ENCODE data around the gene P2RY8. TPM values are rescaled to one million over a fixed set of nuclear protein-coding genes. Genes with fewer than 3 reads are reported as not detected.
A peak's percentile ranks its signal among the peaks of the same experiment; 100 is the strongest.

P2RY8 gene
- total and polyA plus RNA-seq, 2 of the 4 experiments (the other 2 are of a cell fraction) = not detected

- TF ChIP-seq CTCF (conservative IDR thresholded peaks at IDR 0.05; ENCODE audit: low read depth, low read length) (no peak), CEBPB (IDR thresholded peaks at IDR 0.05; ENCODE audit: low read depth, low read length) (no peak), USF2 (IDR thresholded peaks at IDR 0.05; ENCODE audit: low read depth, low read length) (no peak), SMC3 (IDR thresholded peaks at IDR 0.05; ENCODE audit: low read depth, low read length) (no peak), BHLHE40 (IDR thresholded peaks at IDR 0.05; ENCODE audit: low read depth, low read length) (no peak), RAD21 (IDR thresholded peaks at IDR 0.05; ENCODE audit: low read length) (no peak), FOS (IDR thresholded peaks at IDR 0.05; ENCODE audit: low read depth, low read length) (no peak), POLR2A (IDR thresholded peaks at IDR 0.05; ENCODE audit: low read depth, low read length) (no peak), ELK1 (IDR thresholded peaks at IDR 0.05; ENCODE audit: borderline replicate concordance, low read depth, low read length) (no peak), CHD1 (IDR thresholded peaks at IDR 0.05; ENCODE audit: low read depth, low read length) (no peak), MAFK (IDR thresholded peaks at IDR 0.05; ENCODE audit: low read depth, low read length) (no peak), MAZ (IDR thresholded peaks at IDR 0.05; ENCODE audit: borderline replicate concordance, low read depth, low read length) (no peak), RCOR1 (IDR thresholded peaks at IDR 0.05; ENCODE audit: insufficient replicate concordance, low read length) (no peak), RFX5 (IDR thresholded peaks at IDR 0.05; ENCODE audit: low read depth, low read length) (no peak), MXI1 (IDR thresholded peaks at IDR 0.05; ENCODE audit: borderline replicate concordance, low read depth, low read length) (no peak)
- no peak overlapping the region for H4K5ac ChIP-seq (ENCODE audit: low read depth, low read length)
- no peaks in the 10 kb centered on the region for H3K4me1 ChIP-seq (ENCODE audit: control insufficient read depth, insufficient read depth, low read length)
- 90% methylated on average over 8 of the region's 23 CpGs; no CpG with 5 or more reads in 1 of the 2 experiments for WGBS, 2 experiments (ENCODE audit: extremely low coverage in 2 of 2, insufficient read length in 1 of 2)
- no peak overlapping the region for H3K14ac ChIP-seq (replicated peaks; ENCODE audit: low read depth, low read length)
- BruUV-seq (replicated peaks) = no TSS peak
- H2BK20ac ChIP-seq (ENCODE audit: low read depth, low read length) = no peak overlapping the region
- no peak overlapping the region for H2AK9ac ChIP-seq (replicated peaks; ENCODE audit: low read depth, low read length, poor library complexity)
- ATAC-seq (ENCODE audit: low read depth) = no peak
- H4K20me1 ChIP-seq (ENCODE audit: insufficient read depth, low read length) = no peaks in the 10 kb centered on the region
- no peaks in the 10 kb centered on the region for H3K79me1 ChIP-seq (ENCODE audit: low read depth in 1 of 2, low read length in 2 of 2)
- H2BK15ac ChIP-seq (ENCODE audit: low read depth, low read length) = no peak overlapping the region
- dilution Hi-C loops (cut with HindIII; ENCODE audit: low sequenced_read_pairs, unreplicated experiment) = no loop called here
- no peak overlapping the region for H3K4ac ChIP-seq (ENCODE audit: low read depth, low read length)
- no peak overlapping the region for H3K56ac ChIP-seq (ENCODE audit: extremely low read depth, insufficient read depth, low read length)
- H4K8ac ChIP-seq (ENCODE audit: low read depth in 2 of 2, low read length in 2 of 2) = no peak overlapping the region
- H2AFZ ChIP-seq (replicated peaks; ENCODE audit: low read length, poor library complexity) = peak overlapping the region; percentile 14
- ChIA-PET POLR2A (ENCODE audit: unreplicated experiment) (no interaction called here), CTCF (no interaction called here)
- no peak overlapping the region for H3K27ac ChIP-seq (ENCODE audit: insufficient read depth, low read length)
- no peak overlapping the region for H4K91ac ChIP-seq (ENCODE audit: insufficient read depth, low read depth, low read length)
- no peak overlapping the region for H3K4me2 ChIP-seq (ENCODE audit: low read depth, low read length)
- no peaks in the 10 kb centered on the region for H3K36me3 ChIP-seq (ENCODE audit: control insufficient read depth, insufficient read depth, low read length)
- no peaks in the 10 kb centered on the region for H3K27me3 ChIP-seq (ENCODE audit: control insufficient read depth, insufficient read depth, low read length)
- no peak overlapping the region for H2BK120ac ChIP-seq (ENCODE audit: low read depth, low read length)
- peaks cover 9% of the 10 kb centered on the region; the same call in 1 of the 2 replicates for H3K9me3 ChIP-seq (ENCODE audit: control insufficient read depth, insufficient read depth, low read length)
- no peak overlapping the region for H3K4me3 ChIP-seq (ENCODE audit: insufficient read depth, low read depth, low read length)
- intact Hi-C loops (cut with micrococcal nuclease) = no loop called here
- no peak overlapping the region for H2AK5ac ChIP-seq (ENCODE audit: low read depth, low read length)
- DNase-seq = no peak
- no peaks in the 10 kb centered on the region for H3K9me1 ChIP-seq (ENCODE audit: insufficient read depth, low read length)
- H3K23ac ChIP-seq (ENCODE audit: low read depth, low read length) = no peak overlapping the region
- no peak overlapping the region for H2BK5ac ChIP-seq (ENCODE audit: low read depth, low read length, poor library complexity, severe bottlenecking)
- no peak overlapping the region for H3K9ac ChIP-seq (ENCODE audit: low read depth, low read length)
- in situ Hi-C loops (cut with MboI; ENCODE audit: low sequenced_read_pairs) = no loop called here
- H3K18ac ChIP-seq (ENCODE audit: low read depth, low read length) = no peak overlapping the region
Observed at GRCh38 chrX:1500701-1501624, 36.0 kb downstream of the P2RY8 start.
